ENCODE results near the gene MAP3K10.
A peak's percentile ranks its signal among the peaks of the same experiment; 100 is the strongest.

MAP3K10 gene

GRCh38 chr19:40251244-40251643, 60.0 kb downstream of the MAP3K10 start:
- peaks cover 80% of the 10 kb centered on the region for H3K36me3 Mint-ChIP-seq (ENCODE audit: low read depth)
- H3K27ac Mint-ChIP-seq: no peak overlapping the region
- H3K4me3 Mint-ChIP-seq: no peak overlapping the region
- no peaks in the 10 kb centered on the region for H3K27me3 Mint-ChIP-seq
- peaks cover 10% of the 10 kb centered on the region for H3K4me1 Mint-ChIP-seq (ENCODE audit: low read depth)
- H3K9me3 Mint-ChIP-seq: no peaks in the 10 kb centered on the region
- intact Hi-C loops (cut with micrococcal nuclease): no loop called here

GRCh38 chr19:40251991-40252390, 60.8 kb downstream of the MAP3K10 start:
- H3K4me1 Mint-ChIP-seq (ENCODE audit: low read depth): peaks cover 7% of the 10 kb centered on the region
- no peaks in the 10 kb centered on the region for H3K9me3 Mint-ChIP-seq
- H3K27me3 Mint-ChIP-seq: no peaks in the 10 kb centered on the region
- no peak overlapping the region for H3K4me3 Mint-ChIP-seq
- H3K36me3 Mint-ChIP-seq (ENCODE audit: low read depth): peaks cover 87% of the 10 kb centered on the region
- intact Hi-C loops (cut with micrococcal nuclease): no loop called here
- no peak overlapping the region for H3K27ac Mint-ChIP-seq

- Mint-ChIP-seq H3K4me1 (ENCODE audit: low read depth) (peaks cover 7% of the 10 kb centered on the region), H3K27me3 (no peaks in the 10 kb centered on the region), H3K36me3 (ENCODE audit: low read depth) (peaks cover 91% of the 10 kb centered on the region), H3K27ac (no peak overlapping the region), H3K4me3 (no peak overlapping the region), H3K9me3 (no peaks in the 10 kb centered on the region)
- intact Hi-C loops (cut with micrococcal nuclease): no loop called here
Measured at GRCh38 chr19:40252395-40252794, 61.2 kb downstream of the MAP3K10 start.

- Mint-ChIP-seq H3K9me3 (no peaks in the 10 kb centered on the region), H3K36me3 (ENCODE audit: low read depth) (peaks cover 83% of the 10 kb centered on the region), H3K4me1 (ENCODE audit: low read depth) (peaks cover under 1% of the 10 kb centered on the region), H3K27me3 (no peaks in the 10 kb centered on the region), H3K4me3 (no peak overlapping the region), H3K27ac (no peak overlapping the region)
- intact Hi-C loops (cut with micrococcal nuclease): no loop called here
Measured at GRCh38 chr19:40253611-40254092, 62.4 kb downstream of the MAP3K10 start.

GRCh38 chr19:40254714-40255418, 63.6 kb downstream of the MAP3K10 start:
- H3K36me3 Mint-ChIP-seq (ENCODE audit: low read depth): peaks cover 77% of the 10 kb centered on the region
- H3K9me3 Mint-ChIP-seq: no peaks in the 10 kb centered on the region
- H3K4me3 Mint-ChIP-seq: no peak overlapping the region

GRCh38 chr19:40255619-40256166, 64.5 kb downstream of the MAP3K10 start:
- H3K4me1 Mint-ChIP-seq (ENCODE audit: low read depth): no peaks in the 10 kb centered on the region
- H3K27ac Mint-ChIP-seq: peak overlapping the region; percentile 8
- intact Hi-C loops (cut with micrococcal nuclease): no loop called here
- peaks cover 70% of the 10 kb centered on the region for H3K36me3 Mint-ChIP-seq (ENCODE audit: low read depth)
- no peaks in the 10 kb centered on the region for H3K9me3 Mint-ChIP-seq
- no peaks in the 10 kb centered on the region for H3K27me3 Mint-ChIP-seq
- no peak overlapping the region for H3K4me3 Mint-ChIP-seq

More at GRCh38 chr19:40254714-40255418, 63.6 kb downstream of the MAP3K10 start:
- Mint-ChIP-seq H3K4me1 (ENCODE audit: low read depth) (no peaks in the 10 kb centered on the region), H3K27me3 (no peaks in the 10 kb centered on the region), H3K27ac (no peak overlapping the region)
- intact Hi-C loops (cut with micrococcal nuclease): no loop called here

GRCh38 chr19:40256512-40256911, 65.3 kb downstream of the MAP3K10 start:
- Mint-ChIP-seq H3K36me3 (ENCODE audit: low read depth) (peaks cover 67% of the 10 kb centered on the region), H3K9me3 (no peaks in the 10 kb centered on the region), H3K27ac (no peak overlapping the region), H3K4me3 (no peak overlapping the region), H3K4me1 (ENCODE audit: low read depth) (peaks cover 3% of the 10 kb centered on the region), H3K27me3 (no peaks in the 10 kb centered on the region)
- intact Hi-C loops (cut with micrococcal nuclease): no loop called here

- Mint-ChIP-seq H3K4me1 (ENCODE audit: low read depth) (peaks cover 9% of the 10 kb centered on the region), H3K27ac (no peak overlapping the region), H3K4me3 (no peak overlapping the region), H3K27me3 (no peaks in the 10 kb centered on the region), H3K9me3 (no peaks in the 10 kb centered on the region), H3K36me3 (ENCODE audit: low read depth) (peaks cover 61% of the 10 kb centered on the region)
- intact Hi-C loops (cut with micrococcal nuclease): no loop called here
Measured at GRCh38 chr19:40257096-40257517, 65.9 kb downstream of the MAP3K10 start.

- Mint-ChIP-seq H3K9me3 (no peaks in the 10 kb centered on the region), H3K4me1 (ENCODE audit: low read depth) (peaks cover 35% of the 10 kb centered on the region), H3K27me3 (no peaks in the 10 kb centered on the region), H3K27ac (no peak overlapping the region), H3K4me3 (no peak overlapping the region), H3K36me3 (ENCODE audit: low read depth) (peaks cover 56% of the 10 kb centered on the region)
- intact Hi-C loops (cut with micrococcal nuclease): no loop called here
Measured at GRCh38 chr19:40261631-40262030, 70.4 kb downstream of the MAP3K10 start.

- H3K27me3 Mint-ChIP-seq: no peaks in the 10 kb centered on the region
- no peak overlapping the region for H3K4me3 Mint-ChIP-seq
- H3K9me3 Mint-ChIP-seq: no peaks in the 10 kb centered on the region
- no peak overlapping the region for H3K27ac Mint-ChIP-seq
- intact Hi-C loops (cut with micrococcal nuclease): no loop called here
- H3K36me3 Mint-ChIP-seq (ENCODE audit: low read depth): peaks cover 56% of the 10 kb centered on the region
- peaks cover 41% of the 10 kb centered on the region for H3K4me1 Mint-ChIP-seq (ENCODE audit: low read depth)
Measured at GRCh38 chr19:40262422-40262821, 71.2 kb downstream of the MAP3K10 start.

- Mint-ChIP-seq H3K27me3 (no peaks in the 10 kb centered on the region), H3K4me3 (no peak overlapping the region), H3K4me1 (ENCODE audit: low read depth) (peaks cover 52% of the 10 kb centered on the region), H3K36me3 (ENCODE audit: low read depth) (peaks cover 64% of the 10 kb centered on the region), H3K9me3 (no peaks in the 10 kb centered on the region), H3K27ac (no peak overlapping the region)
- intact Hi-C loops (cut with micrococcal nuclease): no loop called here
Measured at GRCh38 chr19:40263440-40264313, 72.5 kb downstream of the MAP3K10 start.

- Mint-ChIP-seq H3K4me3 (no peak overlapping the region), H3K9me3 (no peaks in the 10 kb centered on the region), H3K27me3 (no peaks in the 10 kb centered on the region), H3K27ac (no peak overlapping the region), H3K36me3 (ENCODE audit: low read depth) (peaks cover 70% of the 10 kb centered on the region), H3K4me1 (ENCODE audit: low read depth) (peaks cover 58% of the 10 kb centered on the region)
- intact Hi-C loops (cut with micrococcal nuclease): no loop called here
Measured at GRCh38 chr19:40264314-40265054, 73.3 kb downstream of the MAP3K10 start.
